Hematopoietic multipotent progenitor cell treated with erythropoietin and hydrocortisone succinate and interleukin-3 and kit ligand, for 6 days (in vitro differentiated cells): Measurements from ENCODE around the gene CGGBP1.

ENCODE experiments used
- DNase-seq: peaks from one replicate; pipeline ENCODE4 v3.0.0-alpha.2; 2015

Gene CGGBP1, protein sequence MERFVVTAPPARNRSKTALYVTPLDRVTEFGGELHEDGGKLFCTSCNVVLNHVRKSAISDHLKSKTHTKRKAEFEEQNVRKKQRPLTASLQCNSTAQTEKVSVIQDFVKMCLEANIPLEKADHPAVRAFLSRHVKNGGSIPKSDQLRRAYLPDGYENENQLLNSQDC

DNA sequence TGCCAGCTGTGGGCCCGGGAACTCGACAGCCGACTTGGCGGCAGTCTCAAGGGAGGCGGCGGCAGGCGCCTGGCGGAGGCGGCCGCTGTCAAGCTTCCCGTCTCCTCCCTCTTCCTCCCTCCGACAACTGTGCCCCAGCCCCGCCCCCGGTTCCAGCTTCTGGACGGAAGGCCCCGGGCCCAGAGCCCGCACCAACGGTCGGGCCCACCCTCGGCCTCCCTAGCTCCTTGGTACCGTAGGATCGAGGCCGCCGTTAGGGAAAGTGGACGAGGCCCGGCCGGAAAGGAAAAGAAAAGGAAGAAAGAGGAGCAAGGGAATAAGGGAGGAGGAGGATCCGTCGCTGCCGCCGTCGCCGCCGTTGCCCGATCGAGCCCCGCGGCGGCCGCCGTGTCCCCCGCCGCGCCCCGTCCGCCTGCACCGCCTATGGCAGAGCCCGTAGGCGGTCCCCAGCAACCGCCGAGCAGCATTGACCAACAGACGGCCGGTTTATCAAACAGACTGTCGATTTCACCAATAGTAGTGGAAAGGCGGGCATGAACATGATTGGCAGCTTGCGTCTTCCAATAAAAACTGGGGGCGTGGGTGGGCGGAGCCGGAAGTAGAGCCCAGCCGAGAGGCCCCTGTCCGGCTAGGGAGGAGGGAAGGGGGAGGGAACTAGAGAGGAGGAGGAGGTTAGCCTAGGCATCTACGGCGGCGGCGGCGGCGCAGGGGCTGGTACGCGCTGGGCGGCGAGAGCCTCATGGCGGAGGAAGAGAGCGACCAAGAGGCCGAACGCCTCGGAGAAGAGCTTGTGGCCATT is at the start of gene CGGBP1, which contains the start of gene ZNF654:
CGGBP1 (minus strand) TSS at position 425 of the 799 bp plus-strand sequence. CDS start 3,029 bp downstream, outside the sequence.
ZNF654 (plus strand) TSS at position 675 of the 799 bp plus-strand sequence; CDS start at position 740, 65 bp downstream.
- peak; percentile 99 for DNase-seq

DNA sequence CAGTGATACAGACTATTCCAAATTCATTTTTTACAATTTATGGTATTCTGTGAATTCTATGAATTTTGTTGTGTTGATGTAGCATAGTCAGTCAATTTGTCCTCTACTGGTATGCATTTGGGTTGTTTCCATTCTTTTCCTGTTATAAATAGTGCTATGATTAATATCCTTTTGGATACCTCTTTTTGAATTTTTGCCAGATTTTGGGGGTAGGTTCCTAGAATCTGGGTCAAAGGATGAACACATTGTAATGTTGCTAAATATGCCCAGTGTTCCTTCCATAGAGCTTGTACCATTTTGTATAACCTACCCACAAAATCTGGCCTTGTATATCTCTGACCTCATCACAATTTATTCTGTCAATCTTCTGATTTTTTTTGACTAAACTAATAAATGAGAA is 46.5 kb upstream of the CGGBP1 start:
- no peak for DNase-seq

DNA sequence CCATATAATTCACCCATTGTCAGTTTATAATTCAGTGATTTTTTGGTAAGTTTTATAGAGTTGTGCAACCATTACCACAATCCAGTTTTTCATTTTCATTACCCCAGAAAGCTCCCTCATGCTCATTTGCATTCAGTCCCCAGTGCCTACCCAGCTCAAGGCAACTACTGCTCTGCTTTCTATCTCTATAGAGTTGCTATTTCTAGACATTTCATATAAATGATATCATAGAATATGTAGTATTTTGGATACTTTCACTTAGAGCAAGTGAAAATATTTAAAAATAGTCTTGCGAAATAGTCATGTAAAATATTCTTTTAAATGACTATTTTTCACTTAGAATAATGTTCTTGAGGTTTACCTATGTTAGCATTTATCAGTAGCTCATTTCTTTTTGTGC is 42.3 kb upstream of the CGGBP1 start:
- DNase-seq, result no peak

DNA sequence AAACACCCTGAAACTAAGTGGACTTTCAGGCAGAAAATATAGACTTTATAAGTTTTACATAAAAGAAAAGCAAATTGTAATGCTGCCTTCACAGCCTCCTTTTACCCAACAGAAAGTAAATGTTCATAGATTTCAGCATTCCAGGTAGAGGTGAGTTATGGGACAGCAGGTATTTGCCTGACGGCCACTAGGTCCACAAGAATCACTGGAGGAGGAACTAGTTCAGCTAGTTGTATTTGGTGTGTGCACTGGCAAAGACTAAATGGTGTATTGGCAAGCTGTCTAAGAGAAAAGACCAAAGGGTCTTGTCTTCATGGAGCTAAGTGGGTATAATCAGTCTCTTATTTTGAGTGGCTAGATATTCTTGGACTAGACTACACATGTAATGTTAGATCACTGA is 34.5 kb upstream of the CGGBP1 start:
- DNase-seq, result no peak

DNA sequence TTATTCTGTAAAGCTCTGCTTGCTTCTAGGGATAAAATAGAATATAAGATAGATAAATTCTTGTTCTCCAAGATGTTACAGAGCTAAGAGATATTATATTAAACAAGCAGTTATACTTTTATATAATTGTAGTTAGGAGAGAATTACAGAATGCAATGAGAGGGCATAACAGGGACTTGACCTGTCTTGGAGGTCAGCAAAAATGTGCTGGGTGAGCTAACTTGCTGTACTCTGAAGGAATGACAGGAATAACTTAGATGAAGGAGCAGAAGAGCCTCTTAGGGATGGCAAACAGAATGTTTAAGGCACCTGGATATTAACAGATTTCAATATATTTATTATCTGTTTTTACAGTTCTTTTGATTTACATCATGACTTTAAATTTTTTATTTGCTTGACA is 33.5 kb upstream of the CGGBP1 start:
- no peak for DNase-seq

DNA sequence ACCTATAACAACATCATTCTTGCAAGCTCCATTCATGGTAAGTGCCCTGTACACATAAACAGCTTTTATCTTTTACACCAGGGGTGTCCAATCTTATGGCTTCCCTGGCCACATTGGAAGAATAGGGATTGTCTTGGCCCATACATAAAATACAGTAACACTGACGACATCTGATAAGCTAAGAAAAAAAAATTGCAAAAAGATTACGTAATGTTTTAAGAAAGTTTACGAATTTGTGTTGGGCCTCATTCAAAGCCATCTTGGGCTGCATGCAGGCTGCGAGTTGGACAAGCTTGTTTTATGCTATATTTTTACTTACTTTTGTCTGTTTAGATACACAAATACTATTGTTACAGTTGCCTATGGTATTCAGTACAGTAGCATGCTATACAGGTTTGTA is 31.9 kb upstream of the CGGBP1 start:
- peak; percentile 13 for DNase-seq

DNA sequence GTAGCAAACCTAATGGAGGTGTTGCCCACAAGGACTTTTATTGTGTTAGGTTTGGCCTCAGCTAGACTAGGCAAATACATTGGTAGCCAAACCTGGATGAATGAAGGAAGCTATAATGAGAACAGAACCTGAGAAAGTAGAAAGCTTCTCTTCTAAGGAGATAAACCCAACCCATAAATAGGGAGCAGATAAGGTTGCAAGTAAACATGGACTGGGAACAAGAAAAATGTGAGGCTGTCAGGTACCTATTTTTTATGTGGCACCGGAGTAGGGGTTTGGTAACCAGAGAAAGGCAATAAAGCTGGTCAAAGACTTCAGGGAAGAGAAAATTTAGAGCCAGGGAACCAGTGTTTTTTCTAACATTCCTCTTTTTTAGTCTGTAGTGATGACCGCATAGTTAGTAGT is 25.3 kb upstream of the CGGBP1 start:
- DNase-seq, result no peak

DNA sequence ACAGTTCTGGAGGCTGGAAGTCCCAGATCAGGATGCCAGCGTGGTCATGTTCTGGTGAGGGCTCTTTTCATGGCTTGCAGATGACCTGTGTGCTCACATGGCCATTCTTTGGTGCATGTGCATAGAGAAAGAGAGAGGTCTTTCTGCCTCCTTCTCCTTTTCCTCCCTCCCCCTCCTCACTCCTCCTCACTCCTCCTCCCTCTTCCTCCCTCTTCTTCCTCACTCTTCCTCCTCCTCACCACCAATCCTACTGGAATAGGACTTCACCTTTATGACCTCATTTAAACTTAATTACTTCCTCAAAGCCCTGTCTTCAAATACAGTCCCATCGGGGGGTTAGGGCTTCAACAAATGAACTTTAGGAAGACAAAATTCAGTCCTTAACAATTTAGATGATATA is 24.0 kb upstream of the CGGBP1 start:
- DNase-seq, result no peak

DNA sequence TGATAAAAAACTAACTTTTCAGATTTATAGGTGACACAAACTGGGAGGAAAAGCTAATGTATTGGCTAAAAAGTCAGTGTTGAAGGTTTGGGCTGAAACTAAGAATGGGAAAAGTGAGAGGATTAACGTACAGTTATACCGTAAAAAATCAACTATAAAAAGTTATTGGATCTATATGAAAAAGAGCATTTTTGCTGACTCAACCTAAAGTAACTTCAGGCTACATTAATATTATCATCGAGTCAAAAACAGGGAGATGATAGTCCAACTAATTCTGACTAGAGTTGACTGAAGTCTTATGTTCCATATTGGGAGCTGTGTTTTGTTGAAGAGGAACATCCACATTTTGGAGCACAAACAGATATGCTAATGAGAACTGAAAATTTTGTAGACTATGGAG is 20.1 kb upstream of the CGGBP1 start:
- DNase-seq, result no peak

DNA sequence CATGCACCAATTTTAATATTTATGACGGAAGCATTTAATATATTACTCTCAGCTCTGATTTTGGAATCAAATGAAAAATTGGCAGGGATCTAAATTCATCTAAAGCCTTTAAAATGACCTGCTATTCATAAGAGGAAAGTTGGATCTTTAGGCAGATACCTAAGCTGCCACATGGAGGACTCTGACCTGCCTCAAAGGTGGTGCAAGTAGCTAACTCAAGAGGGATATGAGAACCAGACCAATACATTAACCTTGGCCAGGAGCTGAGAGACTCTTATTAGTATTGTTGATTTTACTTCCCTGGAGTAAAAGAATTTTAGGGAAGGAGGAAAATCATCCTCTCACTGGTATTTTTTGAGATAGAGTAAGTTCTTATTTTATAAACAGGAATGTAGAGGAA is 17.9 kb upstream of the CGGBP1 start:
- peak; percentile 67 for DNase-seq

DNA sequence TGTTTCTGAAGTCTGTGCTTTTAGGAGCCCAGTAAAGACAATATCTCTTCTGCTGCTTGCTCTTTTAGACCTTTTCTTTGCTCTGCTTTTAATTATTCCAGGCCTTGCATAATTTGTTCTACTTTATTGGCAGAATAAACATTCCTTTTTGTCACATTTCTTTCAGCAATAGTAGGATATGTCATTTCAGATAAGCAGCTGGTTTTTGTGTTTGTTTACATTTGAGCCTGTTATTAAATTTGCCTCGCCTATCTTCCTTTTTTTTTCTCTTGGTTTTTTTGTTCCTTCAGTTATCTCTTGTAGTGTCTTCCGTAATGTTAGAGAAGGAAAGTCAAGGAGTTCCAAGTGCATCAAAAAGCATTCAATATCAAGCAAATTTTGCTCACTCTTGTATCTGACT is 16.7 kb upstream of the CGGBP1 start:
- DNase-seq, result peak; percentile 29

DNA sequence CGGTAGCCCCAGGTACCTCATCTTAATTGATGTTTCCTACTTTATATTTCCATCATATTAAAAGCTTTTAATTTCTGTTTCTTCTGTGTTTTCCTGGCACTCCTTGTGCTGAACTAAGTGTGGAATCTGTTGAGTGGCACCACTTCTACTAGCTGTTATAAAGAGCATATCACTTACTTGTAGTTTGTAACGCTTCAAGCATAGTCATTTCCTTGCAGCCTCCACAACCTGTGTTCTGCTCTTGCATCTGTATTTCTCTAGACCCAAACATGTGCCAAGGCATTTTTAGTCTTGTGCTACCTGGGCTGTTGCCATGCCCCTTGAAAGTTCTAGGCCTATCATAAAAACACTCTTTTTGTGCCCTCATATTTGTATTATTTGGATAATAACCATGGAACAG is 16.3 kb upstream of the CGGBP1 start:
- no peak for DNase-seq

DNA sequence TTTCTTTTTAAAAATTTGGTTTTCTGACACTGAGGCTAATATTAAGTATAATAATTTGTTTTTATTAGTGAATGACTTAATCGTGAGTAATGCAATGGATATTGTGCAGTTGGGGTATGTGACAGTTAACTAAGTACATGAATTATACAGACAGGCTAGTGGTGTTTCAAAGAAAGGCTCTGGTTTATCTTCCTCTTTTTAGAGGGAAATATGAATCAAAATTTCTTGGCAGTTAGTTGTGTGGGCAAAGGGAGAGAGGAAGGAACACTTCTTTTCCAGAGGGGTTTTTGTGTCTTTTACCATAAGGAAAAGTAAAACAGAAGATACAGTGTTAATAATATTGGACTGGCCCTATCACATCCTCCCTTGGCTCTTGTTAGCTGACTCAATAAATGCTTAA is 2.9 kb upstream of the CGGBP1 start:
- peak; percentile 26 for DNase-seq

DNA sequence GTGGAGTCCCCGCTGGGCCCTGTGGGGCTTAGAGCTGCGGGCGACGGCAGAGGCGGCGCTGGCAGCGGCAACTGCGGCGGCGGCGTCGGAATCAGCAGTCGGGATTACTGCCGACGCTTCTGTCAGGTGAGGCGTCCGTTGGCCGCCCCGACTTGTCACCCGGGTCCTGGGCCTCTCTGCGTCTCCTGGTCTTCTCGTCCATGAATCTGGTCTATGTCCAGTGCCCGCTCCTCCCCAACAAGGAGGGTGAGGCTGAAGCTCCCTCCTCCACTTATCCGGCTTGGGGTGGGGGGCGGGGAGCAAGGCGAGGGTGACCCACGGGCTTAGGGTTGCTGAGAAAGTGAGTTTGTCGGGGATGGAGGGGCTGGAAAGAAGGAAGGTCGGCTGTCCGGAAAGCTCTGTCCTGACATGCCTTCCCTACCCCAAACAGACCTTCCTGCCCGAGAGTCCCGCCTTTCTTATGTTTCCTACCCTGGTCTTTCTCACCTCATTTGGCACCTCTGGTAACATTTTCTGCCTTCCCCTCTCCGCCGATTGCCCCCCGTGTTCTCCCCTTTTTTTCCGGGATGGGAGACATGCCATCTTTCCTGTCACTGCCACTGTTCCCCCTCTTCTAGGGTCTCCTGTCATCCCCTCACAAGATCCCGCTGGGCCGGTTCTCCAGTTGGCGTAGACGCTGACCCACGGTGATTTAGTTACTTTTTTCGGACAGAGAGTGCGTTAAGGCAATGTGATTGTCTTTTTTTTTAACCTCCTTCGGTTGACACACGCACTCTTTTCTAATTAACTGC is 770 bp upstream of the CGGBP1 start:
- DNase-seq, result no peak

DNA sequence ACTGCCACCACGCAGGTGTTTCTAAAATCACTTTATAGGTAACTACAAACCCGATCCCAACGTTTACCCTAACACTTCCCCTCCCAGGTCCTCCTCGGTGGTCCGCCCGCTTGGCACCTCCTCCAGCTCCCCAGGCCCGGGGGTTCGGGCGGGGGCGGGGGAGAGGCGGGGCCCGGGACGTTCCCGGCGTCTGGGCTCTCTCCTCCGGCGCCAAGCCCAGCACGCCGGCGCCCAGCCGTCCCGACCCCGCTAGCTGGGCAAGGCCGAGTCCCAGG is 562 bp downstream of the CGGBP1 start:
- no peak for DNase-seq

DNA sequence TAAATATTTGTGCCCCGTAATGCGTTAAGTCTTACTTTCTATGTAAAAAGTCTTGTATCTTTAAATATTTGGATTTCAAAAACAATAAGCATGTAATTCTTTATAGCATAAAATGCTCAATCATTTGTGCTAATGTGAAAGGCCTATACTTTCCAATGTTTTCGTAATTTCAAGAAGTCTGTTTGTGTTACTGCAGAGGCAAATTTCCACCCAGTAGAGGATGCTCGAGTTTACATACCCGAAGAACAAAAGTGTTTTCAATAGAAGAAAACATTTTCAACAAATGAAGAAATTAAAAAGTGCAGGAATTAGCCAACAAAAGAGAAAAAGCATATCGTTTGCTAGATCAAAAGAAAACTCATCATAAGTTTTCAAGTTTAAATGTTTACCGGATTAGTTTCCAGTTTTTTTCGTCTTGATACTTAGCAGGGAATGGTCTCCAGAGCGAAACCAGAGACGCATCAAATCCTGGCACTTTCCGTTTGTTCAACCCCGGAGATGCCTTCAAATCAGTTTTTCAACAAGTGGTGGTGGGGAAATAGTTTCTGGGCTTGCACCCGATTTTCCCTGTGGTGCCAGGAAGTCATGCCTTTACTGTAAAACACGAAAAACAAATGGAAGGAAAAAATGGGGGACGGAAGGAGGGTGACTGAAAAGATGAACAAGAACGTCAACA is 1.0 kb downstream of the CGGBP1 start:
- DNase-seq, result no peak

DNA sequence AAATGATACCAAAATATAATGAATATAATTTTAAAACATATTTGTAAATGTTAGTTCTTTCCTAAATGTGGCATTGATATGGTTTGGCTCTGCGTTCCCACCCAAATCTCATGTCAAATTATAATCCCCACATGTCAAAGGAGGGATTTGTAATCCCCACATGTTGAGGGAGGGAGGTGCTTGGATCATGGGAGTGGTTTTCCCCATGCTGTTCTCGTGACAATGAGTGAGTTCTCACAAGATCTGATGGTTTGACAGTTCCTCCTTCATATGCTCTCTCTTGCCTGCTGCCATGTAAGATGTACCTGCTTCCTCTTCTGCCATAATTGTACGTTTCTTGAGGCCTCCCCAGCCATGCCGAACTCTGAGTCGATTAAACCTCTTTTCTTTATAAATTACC is 12.0 kb downstream of the CGGBP1 start:
- no peak for DNase-seq

DNA sequence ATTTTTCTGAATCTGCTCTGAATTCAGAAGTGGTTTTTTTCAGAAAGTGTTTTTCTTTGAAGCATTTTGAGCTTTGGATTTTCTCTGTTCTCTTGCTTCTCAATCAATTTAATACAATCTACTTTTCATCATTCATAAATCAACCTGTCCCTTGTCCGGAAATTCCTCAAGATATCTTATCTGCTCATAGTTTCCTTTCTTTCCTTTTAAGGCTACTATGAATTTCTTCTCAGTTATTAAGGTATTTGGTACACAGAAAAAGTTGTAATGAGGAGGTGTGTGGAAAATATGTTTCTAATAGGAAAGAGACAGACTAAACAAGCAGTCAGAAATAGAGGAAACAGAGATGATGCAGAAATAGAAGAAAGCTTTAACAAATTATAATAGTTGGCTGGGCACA is 14.4 kb downstream of the CGGBP1 start:
- DNase-seq, result no peak

DNA sequence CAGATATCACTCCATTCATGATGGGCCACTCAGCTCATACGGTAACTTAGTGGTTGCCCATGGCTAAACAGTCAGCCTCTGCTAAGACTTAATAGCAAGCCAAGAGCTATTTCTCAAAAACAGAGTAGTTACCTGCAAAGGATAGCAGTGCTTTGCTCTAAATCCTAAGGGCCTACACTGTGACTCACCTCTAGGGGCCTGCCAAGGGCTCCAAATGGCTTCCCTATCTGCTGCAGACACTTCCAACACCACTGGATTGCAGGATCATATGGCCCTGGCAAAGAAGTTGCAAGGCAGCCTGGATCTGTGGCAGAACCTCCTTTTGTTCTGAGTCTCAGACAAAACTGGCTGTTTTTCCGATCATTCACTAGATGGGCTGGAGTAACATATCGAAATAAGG is 17.8 kb downstream of the CGGBP1 start:
- no peak for DNase-seq

DNA sequence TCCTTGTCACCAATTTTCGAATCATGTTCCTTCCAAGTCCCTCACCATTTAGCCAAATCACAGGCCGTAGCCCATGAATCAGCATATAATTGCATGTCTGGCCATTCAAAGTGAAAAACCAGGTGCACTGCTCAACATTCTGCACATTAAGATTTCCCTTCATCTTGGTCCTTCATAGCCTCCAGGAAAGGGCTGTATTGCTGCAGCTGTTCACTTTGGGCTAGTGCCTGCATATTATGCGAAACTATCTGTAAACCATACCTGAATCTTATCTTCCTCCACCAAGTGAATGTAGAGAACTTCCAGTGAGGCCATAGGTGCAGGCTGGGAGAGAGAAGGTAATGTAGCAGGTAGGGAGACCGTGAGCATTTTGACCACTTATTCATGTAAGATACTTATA is 18.3 kb downstream of the CGGBP1 start:
- no peak for DNase-seq

DNA sequence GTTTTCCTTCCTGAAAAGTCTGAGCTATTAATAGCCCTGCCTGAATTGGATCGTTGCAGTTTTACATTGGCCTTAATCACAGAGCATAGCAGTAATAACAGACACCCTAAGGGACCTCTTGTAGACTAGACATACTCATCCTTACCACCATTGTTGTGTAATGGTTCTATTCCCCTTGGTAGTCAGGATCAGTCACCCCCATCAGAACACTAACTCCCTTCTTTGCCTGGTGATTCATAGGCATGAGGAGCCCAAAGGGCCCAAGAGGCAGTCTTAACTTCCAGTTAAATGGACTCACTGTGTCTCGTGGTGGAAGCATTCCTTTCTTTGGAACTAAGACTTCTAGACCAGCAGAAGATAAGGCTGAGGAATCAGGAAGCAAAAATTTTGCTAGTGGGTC is 20.2 kb downstream of the CGGBP1 start:
- DNase-seq, result no peak

DNA sequence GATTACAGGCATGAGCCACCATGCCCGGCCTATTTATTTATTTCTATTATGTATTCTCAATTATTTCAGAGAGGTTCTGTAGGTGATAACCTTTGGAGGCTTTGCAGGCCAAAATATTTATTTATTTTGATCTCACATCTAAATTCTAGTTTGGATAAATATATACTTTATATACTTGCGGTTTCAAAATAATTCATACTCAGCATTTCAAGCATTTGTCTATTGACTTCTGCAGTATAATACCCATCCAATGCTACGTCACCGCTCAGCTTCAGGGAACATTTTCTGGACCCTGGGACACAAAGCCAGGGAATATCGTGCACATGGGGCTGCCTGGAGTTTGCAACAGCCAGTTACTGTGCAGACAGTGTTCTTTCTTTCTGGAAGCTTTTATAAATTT is 22.6 kb downstream of the CGGBP1 start:
- no peak for DNase-seq

DNA sequence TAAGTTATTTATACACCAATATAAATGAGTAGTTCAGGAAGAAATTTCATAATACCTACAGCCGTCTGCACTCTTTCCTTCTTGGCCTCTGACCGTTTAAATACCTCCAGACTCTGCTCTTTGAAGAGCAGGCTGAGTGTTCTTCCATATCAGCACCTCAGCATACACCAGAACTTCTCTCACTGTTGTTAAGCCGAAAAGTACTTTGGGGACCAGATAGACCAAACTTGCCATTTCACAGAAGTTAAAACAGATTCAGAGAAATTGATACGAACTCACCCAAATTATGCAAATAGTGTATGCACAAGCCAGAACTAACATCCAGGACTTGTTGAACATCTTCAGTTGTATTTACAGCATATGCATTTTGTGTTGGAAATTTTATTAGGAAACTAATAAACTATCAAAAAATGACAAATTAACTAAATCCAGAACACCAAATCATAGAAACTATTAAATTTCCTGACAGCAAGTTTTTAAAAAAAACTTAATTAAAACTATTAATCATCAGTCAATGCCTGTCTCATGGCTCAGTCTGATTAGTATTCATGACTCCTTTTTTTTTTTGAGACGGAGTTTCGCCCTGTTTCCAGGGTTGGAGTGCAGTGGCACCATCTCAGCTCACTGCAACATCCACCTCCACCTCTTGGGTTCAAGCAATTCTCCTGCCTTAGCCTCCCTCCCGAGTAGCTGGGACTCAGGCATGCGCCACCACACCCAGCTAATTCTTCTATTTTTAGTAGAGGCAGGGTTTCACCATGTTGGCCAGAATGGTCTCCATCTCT is 24.1 kb downstream of the CGGBP1 start:
- DNase-seq, result peak; percentile 86
